ENCODE data around the gene PPIL4.

PPIL4 gene

DNA sequence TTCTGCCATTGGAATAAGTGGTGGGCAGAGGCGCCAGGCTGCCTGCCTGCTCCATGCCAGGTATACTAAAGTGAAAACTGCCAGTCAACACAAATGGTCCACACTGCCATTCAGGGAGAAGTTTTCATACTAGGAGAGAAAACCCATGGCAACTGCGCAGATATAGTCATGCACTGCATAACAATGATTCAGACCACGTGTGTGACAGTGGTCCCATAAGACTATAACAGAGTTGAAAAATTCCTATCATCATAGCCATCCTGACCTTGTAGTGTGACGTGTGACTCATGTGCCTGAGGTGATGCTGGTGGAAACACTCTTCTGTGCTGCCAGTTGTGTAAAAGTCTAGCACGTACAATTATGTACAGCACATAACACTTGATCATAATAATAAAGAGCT is 86.1 kb downstream of the PPIL4 start:
- Histone ChIP-seq H4K12ac (ENCODE audit: low read depth, low read length) (no peak overlapping the region), H3K27me3 (ENCODE audit: insufficient read depth, low read length) (no peaks in the 10 kb centered on the region), H2AFZ (ENCODE audit: insufficient read depth, low read length, poor library complexity) (no peak overlapping the region), H3K4ac (ENCODE audit: low read depth, low read length) (no peak overlapping the region), H3K9ac (ENCODE audit: low read length) (no peak overlapping the region), H3K14ac (ENCODE audit: low read length) (no peak overlapping the region), H2BK12ac (ENCODE audit: low read length) (no peak overlapping the region), H2BK5ac (ENCODE audit: low read depth, low read length, poor library complexity) (no peak overlapping the region), H2AK5ac (ENCODE audit: low read length) (no peak overlapping the region), H3K79me1 (ENCODE audit: low read length) (no peaks in the 10 kb centered on the region), H3K4me2 (ENCODE audit: low read length) (no peak overlapping the region), H3K36me3 (ENCODE audit: control insufficient read depth in 1 of 2, insufficient read depth in 2 of 2, low read length in 2 of 2) (no peaks in the 10 kb centered on the region), H3K18ac (ENCODE audit: low read length) (no peak overlapping the region), H4K8ac (ENCODE audit: low read depth, low read length) (no peak overlapping the region), H2BK120ac (ENCODE audit: insufficient read depth, low read length, poor library complexity) (no peak overlapping the region), H3K4me1 (ENCODE audit: control insufficient read depth in 1 of 2, insufficient read depth in 2 of 2, low read length in 2 of 2) (no peaks in the 10 kb centered on the region), H3K79me2 (ENCODE audit: control insufficient read depth, insufficient read depth, low read length, poor library complexity) (no peaks in the 10 kb centered on the region), H3K4me3 (ENCODE audit: low read depth, low read length) (no peak overlapping the region), H4K91ac (ENCODE audit: low read depth, low read length) (no peak overlapping the region), H3K9me3 (ENCODE audit: insufficient read depth, low read depth, low read length) (no peaks in the 10 kb centered on the region), H3K23ac (ENCODE audit: low read length) (no peak overlapping the region), H3K27ac (ENCODE audit: low read depth, low read length) (no peak overlapping the region)
- DNase-seq, result peak; percentile 21 to 50
- no CpG with 5 or more reads among the region's 5 CpGs for WGBS (ENCODE audit: extremely low coverage, insufficient coverage, insufficient read length)

DNA sequence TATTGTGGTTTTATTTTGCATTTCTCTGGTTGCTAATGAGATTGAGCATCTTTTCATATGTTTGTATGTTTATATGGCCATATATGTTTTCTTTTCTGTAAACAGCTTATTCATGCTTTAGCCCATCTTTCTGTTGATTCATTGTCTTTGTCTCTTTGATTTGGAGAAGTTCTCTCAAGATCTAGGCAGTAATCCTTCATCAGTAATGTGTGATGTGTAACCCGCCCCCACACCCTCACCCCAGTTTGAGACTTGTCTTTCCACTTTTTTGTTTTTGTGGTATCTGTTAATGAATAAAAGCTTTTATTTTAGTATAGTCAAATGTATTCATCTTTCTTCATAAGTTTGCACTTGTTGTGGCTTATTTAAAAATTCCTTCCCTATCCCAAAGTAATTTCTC is 87.0 kb downstream of the PPIL4 start:
- no peak overlapping the region for H3K27ac ChIP-seq (ENCODE audit: low read depth, low read length)
- H3K23ac ChIP-seq (ENCODE audit: low read length), result no peak overlapping the region
- H3K79me1 ChIP-seq (ENCODE audit: low read length), result no peaks in the 10 kb centered on the region
- H2BK120ac ChIP-seq (ENCODE audit: insufficient read depth, low read length, poor library complexity), result no peak overlapping the region
- no peak overlapping the region for H4K91ac ChIP-seq (ENCODE audit: low read depth, low read length)
- no peaks in the 10 kb centered on the region for H3K79me2 ChIP-seq (ENCODE audit: control insufficient read depth, insufficient read depth, low read length, poor library complexity)
- DNase-seq, result no peak
- no peaks in the 10 kb centered on the region for H3K27me3 ChIP-seq (ENCODE audit: insufficient read depth, low read length)
- H3K4me2 ChIP-seq (ENCODE audit: low read length), result no peak overlapping the region
- H3K18ac ChIP-seq (ENCODE audit: low read length), result no peak overlapping the region
- no peak overlapping the region for H2BK12ac ChIP-seq (ENCODE audit: low read length)
- no peak overlapping the region for H4K12ac ChIP-seq (ENCODE audit: low read depth, low read length)
- no peak overlapping the region for H3K4me3 ChIP-seq (ENCODE audit: low read depth, low read length)
- H3K9ac ChIP-seq (ENCODE audit: low read length), result no peak overlapping the region
- WGBS (ENCODE audit: extremely low coverage, insufficient coverage, insufficient read length), result no CpG with 5 or more reads among the region's 1 CpG
- H4K8ac ChIP-seq (ENCODE audit: low read depth, low read length), result no peak overlapping the region
- H2AFZ ChIP-seq (ENCODE audit: insufficient read depth, low read length, poor library complexity), result no peak overlapping the region
- H3K9me3 ChIP-seq (ENCODE audit: insufficient read depth, low read depth, low read length), result no peaks in the 10 kb centered on the region
- H3K4ac ChIP-seq (ENCODE audit: low read depth, low read length), result no peak overlapping the region
- H3K36me3 ChIP-seq (ENCODE audit: control insufficient read depth in 1 of 2, insufficient read depth in 2 of 2, low read length in 2 of 2), result no peaks in the 10 kb centered on the region
- H3K4me1 ChIP-seq (ENCODE audit: control insufficient read depth in 1 of 2, insufficient read depth in 2 of 2, low read length in 2 of 2), result peaks cover 0 to 2% of the 10 kb centered on the region in 2 experiments
- H3K14ac ChIP-seq (ENCODE audit: low read length), result no peak overlapping the region
- no peak overlapping the region for H2BK5ac ChIP-seq (ENCODE audit: low read depth, low read length, poor library complexity)
- no peak overlapping the region for H2AK5ac ChIP-seq (ENCODE audit: low read length)

DNA sequence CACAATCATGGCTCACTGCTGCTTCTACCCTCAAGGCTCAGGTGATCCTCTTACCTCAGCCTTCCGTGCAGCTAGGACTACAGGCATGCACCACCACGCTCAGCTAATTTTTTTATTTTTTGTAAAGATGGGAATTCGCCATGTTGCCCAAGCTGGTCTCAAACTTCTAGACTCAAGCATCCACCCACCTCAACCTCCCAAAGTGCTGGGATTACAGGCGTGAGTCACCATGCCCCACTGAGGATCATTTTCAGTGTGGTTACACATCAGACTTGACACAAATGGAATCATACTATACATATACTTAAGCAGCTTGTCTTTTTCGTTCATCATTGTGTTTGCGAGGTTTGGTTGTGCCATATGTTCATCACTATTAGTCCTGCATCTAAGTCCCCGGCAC is 87.6 kb downstream of the PPIL4 start:
- Histone ChIP-seq H3K9ac (ENCODE audit: low read length) (no peak overlapping the region), H3K27me3 (ENCODE audit: insufficient read depth, low read length) (no peaks in the 10 kb centered on the region), H3K9me3 (ENCODE audit: insufficient read depth, low read depth, low read length) (no peaks in the 10 kb centered on the region), H3K79me1 (ENCODE audit: low read length) (no peaks in the 10 kb centered on the region), H3K4ac (ENCODE audit: low read depth, low read length) (no peak overlapping the region), H3K79me2 (ENCODE audit: control insufficient read depth, insufficient read depth, low read length, poor library complexity) (no peaks in the 10 kb centered on the region), H3K18ac (ENCODE audit: low read length) (no peak overlapping the region), H3K4me2 (ENCODE audit: low read length) (no peak overlapping the region), H2BK12ac (ENCODE audit: low read length) (no peak overlapping the region), H2BK5ac (ENCODE audit: low read depth, low read length, poor library complexity) (no peak overlapping the region), H4K91ac (ENCODE audit: low read depth, low read length) (no peak overlapping the region), H3K4me1 (ENCODE audit: control insufficient read depth in 1 of 2, insufficient read depth in 2 of 2, low read length in 2 of 2) (peaks cover 0 to 2% of the 10 kb centered on the region in 2 experiments), H2BK120ac (ENCODE audit: insufficient read depth, low read length, poor library complexity) (no peak overlapping the region), H3K36me3 (ENCODE audit: control insufficient read depth in 1 of 2, insufficient read depth in 2 of 2, low read length in 2 of 2) (no peaks in the 10 kb centered on the region), H3K4me3 (ENCODE audit: low read depth, low read length) (no peak overlapping the region), H3K14ac (ENCODE audit: low read length) (no peak overlapping the region), H2AFZ (ENCODE audit: insufficient read depth, low read length, poor library complexity) (no peak overlapping the region), H2AK5ac (ENCODE audit: low read length) (no peak overlapping the region), H3K23ac (ENCODE audit: low read length) (no peak overlapping the region), H4K8ac (ENCODE audit: low read depth, low read length) (no peak overlapping the region), H3K27ac (ENCODE audit: low read depth, low read length) (no peak overlapping the region), H4K12ac (ENCODE audit: low read depth, low read length) (no peak overlapping the region)
- no peak for DNase-seq
- no CpG with 5 or more reads among the region's 7 CpGs for WGBS (ENCODE audit: extremely low coverage, insufficient coverage, insufficient read length)

DNA sequence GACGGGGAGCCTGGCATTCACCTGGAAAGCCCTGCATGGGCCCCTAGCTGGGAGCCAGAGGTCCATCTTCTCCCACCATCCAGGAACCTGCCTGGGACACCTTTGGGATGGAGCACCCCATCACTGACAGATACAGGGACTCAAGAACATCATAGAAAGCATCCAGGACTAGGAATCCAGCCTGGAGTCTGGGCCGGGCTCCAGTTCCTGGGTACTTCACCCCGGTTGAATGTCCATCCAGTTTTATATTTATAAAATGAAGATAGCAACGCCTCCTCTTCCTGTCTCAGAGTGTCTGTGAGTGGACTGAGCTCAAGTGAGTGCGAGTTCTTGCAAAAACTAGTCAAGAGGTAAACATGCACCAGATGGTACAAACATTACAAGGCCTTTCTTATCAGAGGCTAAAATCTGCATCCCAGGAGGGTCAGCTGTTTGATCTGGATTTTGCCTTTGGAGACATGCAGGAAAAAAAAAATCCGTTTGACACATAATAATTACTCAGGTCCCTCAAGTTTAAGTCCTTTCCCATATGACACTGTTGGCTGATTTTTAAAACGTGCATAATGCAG is 88.4 kb downstream of the PPIL4 start:
- Histone ChIP-seq H2AK5ac (ENCODE audit: low read length) (no peak overlapping the region), H4K91ac (ENCODE audit: low read depth, low read length) (no peak overlapping the region), H3K4me1 (ENCODE audit: control insufficient read depth in 1 of 2, insufficient read depth in 2 of 2, low read length in 2 of 2) (peaks cover 0 to 2% of the 10 kb centered on the region in 2 experiments), H3K9ac (ENCODE audit: low read length) (no peak overlapping the region), H2BK120ac (ENCODE audit: insufficient read depth, low read length, poor library complexity) (no peak overlapping the region), H3K4me2 (ENCODE audit: low read length) (no peak overlapping the region), H2AFZ (ENCODE audit: insufficient read depth, low read length, poor library complexity) (no peak overlapping the region), H3K79me1 (ENCODE audit: low read length) (no peaks in the 10 kb centered on the region), H3K27ac (ENCODE audit: low read depth, low read length) (no peak overlapping the region), H3K14ac (ENCODE audit: low read length) (no peak overlapping the region), H4K12ac (ENCODE audit: low read depth, low read length) (no peak overlapping the region), H3K79me2 (ENCODE audit: control insufficient read depth, insufficient read depth, low read length, poor library complexity) (no peaks in the 10 kb centered on the region), H2BK12ac (ENCODE audit: low read length) (no peak overlapping the region), H3K18ac (ENCODE audit: low read length) (no peak overlapping the region), H3K4me3 (ENCODE audit: low read depth, low read length) (no peak overlapping the region), H2BK5ac (ENCODE audit: low read depth, low read length, poor library complexity) (no peak overlapping the region), H3K23ac (ENCODE audit: low read length) (no peak overlapping the region), H3K4ac (ENCODE audit: low read depth, low read length) (no peak overlapping the region), H3K36me3 (ENCODE audit: control insufficient read depth in 1 of 2, insufficient read depth in 2 of 2, low read length in 2 of 2) (no peaks in the 10 kb centered on the region), H3K9me3 (ENCODE audit: insufficient read depth, low read depth, low read length) (no peaks in the 10 kb centered on the region), H3K27me3 (ENCODE audit: insufficient read depth, low read length) (peaks cover 2% of the 10 kb centered on the region), H4K8ac (ENCODE audit: low read depth, low read length) (no peak overlapping the region)
- no CpG with 5 or more reads among the region's 7 CpGs for WGBS (ENCODE audit: extremely low coverage, insufficient coverage, insufficient read length)
- peak in 1 of 2 donors; percentile 28 for DNase-seq
